HG03565 (cell line): ENCODE measurements around the gene PLD5.
A peak's percentile ranks its signal among the peaks of the same experiment; 100 is the strongest.
"Not testable (repeated sequence)": the region's sequence is repeated elsewhere in the genome, so short reads cannot be mapped to it uniquely, and the experiment has no call there.

Source experiments
- ATAC-seq: cut with Tn5 transposase; IDR thresholded peaks from one replicate; pipeline ENCODE4 v1.9.1; 2021; ENCODE audit warnings: mild to moderate bottlenecking, moderate library complexity; ENCODE audit not compliant: unreplicated experiment

Gene PLD5

GRCh38 chr1:242185731-242186130 is 338.8 kb downstream of the PLD5 start:
- ATAC-seq = peak; percentile 36

DNA sequence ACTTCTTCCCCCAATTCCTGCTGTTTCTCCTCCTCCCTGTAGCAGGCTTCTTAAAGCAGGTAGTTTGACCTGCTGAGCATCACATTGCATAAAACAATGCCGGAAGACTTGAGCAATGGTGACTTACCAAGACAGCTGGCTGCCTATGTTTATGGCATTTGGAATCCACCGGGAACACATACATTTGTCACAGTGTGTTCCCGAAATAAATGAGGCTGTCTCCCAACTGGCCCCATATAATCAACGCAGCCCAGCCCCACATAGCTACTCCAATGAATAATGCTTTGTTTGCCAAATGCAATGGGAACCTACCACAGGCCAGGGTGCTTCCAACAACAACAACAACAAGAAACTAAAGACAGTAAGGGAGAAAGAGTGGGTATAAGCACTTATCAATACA is 339.5 kb downstream of the PLD5 start:
- ATAC-seq = no peak

- peak; percentile 94 for ATAC-seq
Measured at GRCh38 chr1:242179767-242180166, 344.7 kb downstream of the PLD5 start.

- ATAC-seq = no peak
Measured at GRCh38 chr1:242178924-242179708, 345.4 kb downstream of the PLD5 start.

GRCh38 chr1:242178436-242178835 is 346.1 kb downstream of the PLD5 start:
- no peak for ATAC-seq

GRCh38 chr1:242162140-242162539 is 362.4 kb downstream of the PLD5 start:
- no peak for ATAC-seq

- no peak for ATAC-seq
Measured at GRCh38 chr1:242147096-242147976, 377.2 kb downstream of the PLD5 start.

GRCh38 chr1:242146652-242147051 is 377.8 kb downstream of the PLD5 start:
- no peak for ATAC-seq

- no peak for ATAC-seq
Measured at GRCh38 chr1:242140836-242141235, 383.7 kb downstream of the PLD5 start.

DNA sequence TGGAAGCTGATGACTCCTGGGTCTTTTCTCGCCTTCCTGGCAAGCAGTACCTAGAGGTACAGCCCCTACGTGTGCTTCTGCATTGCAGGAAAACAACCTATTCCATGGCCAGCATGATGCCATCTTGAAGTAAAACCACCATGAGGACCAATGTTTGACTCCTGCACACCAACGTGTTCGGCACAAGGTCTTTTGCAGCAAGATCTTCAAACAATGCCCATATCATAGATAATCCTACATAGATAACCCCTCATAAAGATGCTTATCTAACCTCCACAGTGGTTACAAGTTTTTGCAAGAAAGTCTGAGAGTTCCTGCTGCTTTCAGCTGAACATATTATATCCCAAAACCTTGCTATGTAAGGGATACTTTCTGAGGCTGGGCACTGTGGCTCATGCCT is 384.5 kb downstream of the PLD5 start:
- no peak for ATAC-seq

DNA sequence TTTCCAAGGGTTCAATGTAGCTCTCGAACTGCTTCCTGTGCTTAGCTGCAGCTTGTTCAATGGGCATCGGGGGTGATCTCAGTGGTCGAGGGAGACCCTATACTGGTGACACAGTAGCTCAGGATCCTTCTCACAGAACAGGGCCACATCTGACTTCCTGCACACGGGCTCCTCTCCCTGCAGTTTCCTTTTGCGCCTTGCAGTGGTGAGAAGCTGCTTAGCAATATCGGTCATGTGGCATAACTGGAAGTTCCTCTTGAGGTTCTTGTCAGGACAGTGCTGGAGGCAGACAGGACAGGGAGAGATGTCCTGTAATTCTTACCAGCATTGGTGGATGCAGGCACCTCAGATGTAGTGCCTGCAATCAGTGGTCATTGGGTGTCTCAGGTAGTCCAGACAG is 385.1 kb downstream of the PLD5 start:
- peak; percentile 68 for ATAC-seq

DNA sequence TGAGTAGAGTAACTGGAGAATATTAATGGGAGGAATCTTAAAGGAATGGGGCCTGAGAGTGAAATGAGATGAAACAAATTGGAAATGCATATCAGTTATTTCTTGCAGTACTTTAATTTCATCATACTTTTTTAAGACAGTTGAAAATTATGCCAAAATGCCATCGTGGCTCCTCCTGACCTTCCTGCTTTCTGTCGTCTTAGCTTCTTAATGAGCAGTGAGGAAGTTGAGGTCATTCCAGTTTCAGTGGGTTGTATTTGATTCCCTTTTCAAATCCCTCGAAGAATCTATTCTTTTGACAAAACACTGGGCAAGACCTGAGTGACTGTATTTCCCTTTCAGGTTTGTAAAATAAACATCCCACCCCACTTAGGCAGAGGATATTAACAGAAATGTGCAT is 390.7 kb downstream of the PLD5 start:
- no peak for ATAC-seq

- no peak for ATAC-seq
Measured at GRCh38 chr1:242133351-242133750, 391.1 kb downstream of the PLD5 start.

DNA sequence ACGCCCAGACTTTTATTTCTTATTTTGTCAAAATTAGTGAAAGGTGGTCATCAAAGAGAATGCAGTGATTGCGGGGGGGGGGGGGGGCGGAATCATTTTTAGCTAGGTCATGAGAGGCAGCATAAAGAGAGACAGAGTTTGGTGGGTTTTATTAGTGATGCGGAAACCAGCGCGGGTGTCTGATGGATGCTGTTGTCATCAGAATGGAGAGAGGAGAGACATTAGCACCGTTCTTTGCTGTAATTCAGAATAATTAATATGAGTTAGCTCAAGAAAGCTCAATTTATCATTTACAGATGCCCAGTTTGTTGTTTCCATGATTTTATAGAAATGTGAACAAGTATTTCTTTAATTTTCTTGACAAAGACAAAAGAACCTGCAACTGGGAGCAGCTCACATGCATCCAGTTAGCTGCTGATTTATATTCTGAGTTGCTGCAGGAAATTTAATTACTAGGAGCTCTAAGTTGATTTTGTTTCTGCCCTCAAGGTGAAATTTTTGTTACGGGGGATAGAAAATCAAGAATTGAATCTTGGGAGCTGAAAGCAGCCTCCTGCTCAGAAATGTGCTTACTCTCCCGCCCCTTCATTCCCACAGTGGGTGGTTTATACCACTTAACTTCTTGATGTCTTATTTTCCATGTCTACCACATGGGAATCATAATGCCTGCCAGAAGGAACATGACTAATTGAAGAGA is 392.2 kb downstream of the PLD5 start:
- ATAC-seq = no peak

- peak; percentile 93 for ATAC-seq
Measured at GRCh38 chr1:242128951-242129502, 395.5 kb downstream of the PLD5 start.

GRCh38 chr1:242120432-242120831 is 404.1 kb downstream of the PLD5 start:
- ATAC-seq = no peak

GRCh38 chr1:242100921-242101320 is 423.6 kb downstream of the PLD5 start:
- no peak for ATAC-seq

DNA sequence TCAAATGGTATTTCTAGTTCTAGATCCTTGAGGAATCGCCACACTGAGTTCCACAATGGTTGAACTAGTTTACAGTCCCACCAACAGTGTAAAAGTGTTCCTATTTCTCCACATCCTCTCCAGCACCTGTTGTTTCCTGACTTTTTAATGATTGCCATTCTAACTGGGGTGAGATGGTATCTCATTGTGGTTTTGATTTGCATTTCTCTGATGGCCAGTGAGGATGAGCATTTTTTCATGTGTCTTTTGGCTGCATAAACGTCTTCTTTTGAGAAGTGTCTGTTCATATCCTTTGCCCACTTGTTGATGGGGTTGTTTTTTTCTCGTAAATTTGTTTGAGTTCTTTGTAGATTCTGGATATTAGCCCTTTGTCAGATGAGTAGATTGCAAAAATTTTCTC is 427.2 kb downstream of the PLD5 start:
- not testable (repeated sequence) for ATAC-seq

- ATAC-seq = no peak
Measured at GRCh38 chr1:242093116-242093515, 431.4 kb downstream of the PLD5 start.

- ATAC-seq = no peak
Measured at GRCh38 chr1:242089911-242090310, 434.6 kb downstream of the PLD5 start.

DNA sequence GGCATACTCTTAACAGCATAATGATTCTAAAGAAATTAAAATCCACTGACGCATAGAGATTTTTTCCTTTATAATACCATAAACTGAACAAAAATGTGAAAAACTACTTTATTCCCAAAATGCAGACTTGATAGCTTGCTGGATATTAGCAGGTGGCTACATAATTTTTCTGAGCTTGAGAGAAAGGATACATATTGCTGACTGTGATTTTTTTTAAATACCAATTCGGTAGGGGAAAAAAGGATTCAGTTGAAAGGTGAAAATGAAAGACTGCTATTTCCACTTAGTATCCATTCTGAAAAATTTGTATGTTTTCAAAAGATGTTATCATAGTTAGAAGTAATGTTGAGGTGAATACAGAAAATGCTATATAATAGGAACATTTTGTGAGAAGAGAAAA is 435.6 kb downstream of the PLD5 start:
- ATAC-seq = no peak
